CD4-positive, alpha-beta memory T cell (primary cell): Measurements from ENCODE around the gene ARL2. TPM values are rescaled to one million over a fixed set of nuclear protein-coding genes. Genes with fewer than 3 reads are reported as not detected.

Source experiments
- CTCF ChIA-PET: fragments of 350-600 bp; sonication (Branson Sonifier 250); formaldehyde crosslinking; loops from one replicate; lab custom pipeline; 2021; ENCODE audit warnings: inconsistent platforms; ENCODE audit not compliant: partially characterized antibody; lab: Charles Lee
- POLR2A ChIA-PET: fragments of 350-600 bp; sonication (Branson Sonifier 250); formaldehyde crosslinking; loops from one replicate; lab custom pipeline; 2021; ENCODE audit not compliant: partially characterized antibody; lab: Charles Lee
- DNase-seq, 5 donors: peaks; one replicate each; pipeline versions ENCODE4 v3.0.0 to v3.0.0-alpha.2; 2020 to 2022; ENCODE audit warnings: mixed read lengths in 1 of 5
- H3K27ac ChIP-seq: one replicate; pipeline ENCODE4 v1.7.0; 2013; ENCODE audit warnings: low read depth, low read length
- H3K27me3 ChIP-seq: 2 replicates; pipeline ENCODE4 v1.7.0; 2013; ENCODE audit warnings: mild to moderate bottlenecking, low read length, moderate library complexity; ENCODE audit not compliant: insufficient read depth
- H3K36me3 ChIP-seq: 2 replicates; pipeline ENCODE4 v1.7.0; 2013; ENCODE audit warnings: mild to moderate bottlenecking, low read length, moderate library complexity; ENCODE audit not compliant: insufficient read depth
- H3K4me1 ChIP-seq: 2 replicates; pipeline ENCODE4 v1.7.0; 2013; ENCODE audit warnings: mild to moderate bottlenecking, low read length, moderate library complexity; ENCODE audit not compliant: insufficient read depth
- H3K4me3 ChIP-seq, 2 donors: one replicate each; pipeline ENCODE4 v1.7.0; 2013; ENCODE audit warnings: low read length in 2 of 2, mild to moderate bottlenecking in 1 of 2
- H3K9me3 ChIP-seq, 2 donors: one replicate each; pipeline ENCODE4 v1.7.0; 2013; ENCODE audit warnings: low read length in 2 of 2, control low read depth in 1 of 2; ENCODE audit not compliant: control insufficient read depth in 1 of 2
- H3K27ac Mint-ChIP-seq, 7 donors: one replicate each; pipeline ENCODE4 v1.8.0; 2020 to 2021; ENCODE audit warnings: mixed read lengths in 7 of 7, mild to moderate bottlenecking in 6 of 7, inconsistent platforms in 3 of 7, moderate library complexity in 3 of 7
- H3K27me3 Mint-ChIP-seq, 2 donors: one replicate each; pipeline ENCODE4 v1.8.0; 2020 to 2021; ENCODE audit warnings: mixed read lengths in 2 of 2
- H3K36me3 Mint-ChIP-seq, 2 donors: one replicate each; pipeline ENCODE4 v1.8.0; 2020 to 2021; ENCODE audit warnings: mixed read lengths in 2 of 2, inconsistent platforms in 1 of 2, mild to moderate bottlenecking in 1 of 2
- H3K4me1 Mint-ChIP-seq, 4 donors: one replicate each; pipeline ENCODE4 v1.8.0; 2020 to 2021; ENCODE audit warnings: mixed read lengths in 4 of 4, mild to moderate bottlenecking in 1 of 4
- H3K4me3 Mint-ChIP-seq, 8 donors: one replicate each; pipeline ENCODE4 v1.8.0; 2020 to 2021; ENCODE audit warnings: mixed read lengths in 8 of 8, mild to moderate bottlenecking in 7 of 8, moderate library complexity in 6 of 8, inconsistent platforms in 3 of 8
- H3K9me3 Mint-ChIP-seq, 8 donors: one replicate each; pipeline ENCODE4 v1.8.0; 2020 to 2021; ENCODE audit warnings: mixed read lengths in 8 of 8, mild to moderate bottlenecking in 5 of 8, inconsistent platforms in 3 of 8, moderate library complexity in 1 of 8
- intact Hi-C: fragments of 100-400 bp; cut with micrococcal nuclease; formaldehyde crosslinking; loops from one replicate; pipeline ENCODE4 v1.15.1; 2023
- polyA plus RNA-seq, 2 donors: library from polyadenylated mRNA; unstranded; fragments of 300-500 nt; fragmentation: Illumina TruSeq; gene quantifications; one replicate each; pipeline ENCODE4 v1.2.3, GENCODE V29; 2021
- total RNA-seq, 2 experiments: library from RNA; stranded (reverse); gene quantifications; one replicate each; pipeline ENCODE4 v1.2.3, GENCODE V29; 2021

The ARL2 gene
- total and polyA plus RNA-seq, 4 experiments from 2014 or later, result 30.6 to 114 (median 57.9) TPM

GRCh38 chr11:64996710-64997380 is 17.1 kb upstream of the ARL2 start, which contains the start of gene BATF2:
BATF2 (minus strand) TSS chr11:64996971; CDS start chr11:64996914, 57 bp downstream.
- Histone ChIP-seq H3K27ac (no peak within 1 kb of the TSS), H3K4me1 (peaks cover 16% of the 10 kb centered on the region), H3K9me3 (no peaks in the 10 kb centered on the region), H3K4me3 (no peak within 1 kb of the TSS), H3K36me3 (no peaks in the 10 kb centered on the region), H3K27me3 (no peaks in the 10 kb centered on the region)
- no peak for DNase-seq
- H3K4me1 Mint-ChIP-seq, result peaks cover 7 to 16% (median 10%) of the 10 kb centered on the region in 4 donors
- CTCF ChIA-PET, result interaction anchor here (0.7 to 1.7 kb wide), 4 partner anchors 16 to 148 kb away, joined by 3 to 7 read pairs (median 5); partner anchors contain the start of gene ARL2
- POLR2A ChIA-PET, result no interaction called here
- no peaks in the 10 kb centered on the region for H3K36me3 Mint-ChIP-seq
- H3K9me3 Mint-ChIP-seq, result no peaks in the 10 kb centered on the region
- H3K27me3 Mint-ChIP-seq, result peaks cover 0 to 1% of the 10 kb centered on the region in 2 donors
- intact Hi-C loops, result no loop called here
- H3K27ac Mint-ChIP-seq, result no peak within 1 kb of the TSS
- no peak within 1 kb of the TSS for H3K4me3 Mint-ChIP-seq

DNA sequence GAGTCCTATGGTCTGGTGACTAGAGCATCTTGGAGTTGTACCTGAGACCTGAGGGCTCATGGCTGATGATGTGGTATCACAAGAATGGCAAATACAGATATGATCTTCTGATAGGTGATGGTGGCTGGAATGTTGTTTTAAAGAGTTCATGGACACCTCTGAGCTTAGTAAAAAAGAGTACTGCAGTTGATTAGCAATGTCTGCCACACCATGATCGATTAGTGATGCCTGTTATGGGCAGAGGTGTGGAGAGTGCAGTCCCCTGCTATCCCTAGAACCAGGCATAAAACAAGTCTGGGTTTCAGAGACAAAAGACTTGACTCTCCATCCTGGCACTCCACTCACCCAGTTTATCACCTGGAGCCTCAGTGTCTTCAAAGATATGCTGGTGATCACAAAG is 15.8 kb upstream of the ARL2 start:
- H3K27ac Mint-ChIP-seq, result peak overlapping the region in 4 of 7 donors; percentile 7 to 85 (median 29)
- Histone ChIP-seq H3K9me3 (no peaks in the 10 kb centered on the region), H3K4me3 (no peak overlapping the region), H3K27me3 (no peaks in the 10 kb centered on the region), H3K36me3 (no peaks in the 10 kb centered on the region), H3K4me1 (peaks cover 16% of the 10 kb centered on the region), H3K27ac (no peak overlapping the region)
- no peaks in the 10 kb centered on the region for H3K9me3 Mint-ChIP-seq
- no peak for DNase-seq
- peaks cover 7 to 16% (median 10%) of the 10 kb centered on the region in 4 donors for H3K4me1 Mint-ChIP-seq
- peak overlapping the region in 2 of 8 donors; percentile 1 to 53 for H3K4me3 Mint-ChIP-seq
- H3K36me3 Mint-ChIP-seq, result no peaks in the 10 kb centered on the region
- ChIA-PET CTCF (interaction anchor here (0.7 to 1.7 kb wide), 2 partner anchors 14 to 29 kb away, joined by 3 to 7 read pairs; partner anchors contain the start of gene SNX15), POLR2A (no interaction called here)
- intact Hi-C loops, result no loop called here
- peaks cover 0 to 1% of the 10 kb centered on the region in 2 donors for H3K27me3 Mint-ChIP-seq

- no peaks in the 10 kb centered on the region for H3K36me3 Mint-ChIP-seq
- peak overlapping the region in 3 of 8 donors; percentile 9 to 57 (median 53) for H3K4me3 Mint-ChIP-seq
- H3K9me3 Mint-ChIP-seq, result no peaks in the 10 kb centered on the region
- peaks cover 7 to 16% (median 10%) of the 10 kb centered on the region in 4 donors for H3K4me1 Mint-ChIP-seq
- CTCF ChIA-PET, result interaction anchor here (0.7 to 1.7 kb wide), 2 partner anchors 14 to 28 kb away, joined by 3 to 7 read pairs; partner anchors contain the start of gene SNX15
- POLR2A ChIA-PET, result no interaction called here
- H3K27ac Mint-ChIP-seq, result peak overlapping the region; percentile 11 to 85 (median 47)
- peaks cover 0 to 1% of the 10 kb centered on the region in 2 donors for H3K27me3 Mint-ChIP-seq
- no peak overlapping the region for H3K4me3 ChIP-seq
- H3K27ac ChIP-seq, result peak overlapping the region; percentile 21
- intact Hi-C loops, result no loop called here
- peaks cover 16% of the 10 kb centered on the region for H3K4me1 ChIP-seq
- DNase-seq, result no peak
- H3K9me3 ChIP-seq, result no peaks in the 10 kb centered on the region
- H3K36me3 ChIP-seq, result no peaks in the 10 kb centered on the region
- H3K27me3 ChIP-seq, result no peaks in the 10 kb centered on the region
Measured at GRCh38 chr11:64998690-64999431, 15.1 kb upstream of the ARL2 start.

DNA sequence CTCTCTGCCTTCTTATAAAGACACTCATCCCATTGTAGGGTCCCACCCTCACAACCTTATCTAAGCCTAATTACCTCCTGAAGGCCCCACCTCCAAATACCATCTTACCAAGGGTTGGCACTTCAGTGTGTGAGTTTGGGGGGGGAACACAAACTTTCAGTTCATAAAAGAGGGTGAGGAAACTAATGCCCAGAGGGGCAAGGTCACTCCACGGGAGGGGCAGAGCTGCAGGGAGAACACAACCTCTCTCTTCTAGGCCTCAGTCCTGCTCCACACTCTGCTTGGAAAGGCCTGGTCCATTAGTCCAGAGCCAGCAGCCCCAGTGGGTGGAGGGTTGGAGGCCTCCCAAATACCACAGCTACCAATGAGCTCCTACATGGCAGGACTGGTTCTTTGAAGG is 14.5 kb upstream of the ARL2 start:
- CTCF ChIA-PET, result interaction anchor here (1.6 kb wide), 1 partner anchor 13 kb away, joined by 6 read pairs; no protein-coding TSS in a partner anchor
- no peak overlapping the region for H3K27ac Mint-ChIP-seq

GRCh38 chr11:65002706-65003105 is 11.3 kb upstream of the ARL2 start:
- Mint-ChIP-seq H3K4me1 (peaks cover 7 to 16% (median 10%) of the 10 kb centered on the region in 4 donors), H3K27me3 (no peaks in the 10 kb centered on the region), H3K27ac (no peak overlapping the region), H3K9me3 (no peaks in the 10 kb centered on the region), H3K4me3 (no peak overlapping the region), H3K36me3 (no peaks in the 10 kb centered on the region)
- Histone ChIP-seq H3K4me3 (no peak overlapping the region), H3K36me3 (no peaks in the 10 kb centered on the region), H3K27me3 (no peaks in the 10 kb centered on the region), H3K4me1 (peaks cover 11% of the 10 kb centered on the region), H3K27ac (no peak overlapping the region), H3K9me3 (no peaks in the 10 kb centered on the region)
- CTCF ChIA-PET, result interaction anchor here (1.5 kb wide), 1 partner anchor 11 kb away, joined by 3 read pairs; the partner anchor contains the start of gene ARL2
- DNase-seq, result no peak
- intact Hi-C loops, result no loop called here
- POLR2A ChIA-PET, result interaction anchor here (0.9 kb wide), 1 partner anchor 49 kb away, joined by 3 read pairs; no protein-coding TSS in a partner anchor

More for the DNA sequence above, 14.5 kb upstream of the ARL2 start:
- H3K9me3 ChIP-seq, result no peaks in the 10 kb centered on the region
- no peak for DNase-seq
- peaks cover 0 to 1% of the 10 kb centered on the region in 2 donors for H3K27me3 Mint-ChIP-seq
- no peaks in the 10 kb centered on the region for H3K9me3 Mint-ChIP-seq
- POLR2A ChIA-PET, result interaction anchor here (0.6 kb wide), 1 partner anchor 442 kb away, joined by 3 read pairs; no protein-coding TSS in a partner anchor
- H3K36me3 Mint-ChIP-seq, result no peaks in the 10 kb centered on the region
- H3K27ac ChIP-seq, result no peak overlapping the region
- H3K27me3 ChIP-seq, result no peaks in the 10 kb centered on the region
- no peak overlapping the region for H3K4me3 ChIP-seq
- intact Hi-C loops, result no loop called here
- no peak overlapping the region for H3K4me3 Mint-ChIP-seq
- H3K4me1 Mint-ChIP-seq, result peaks cover 7 to 16% (median 10%) of the 10 kb centered on the region in 4 donors
- peaks cover 16% of the 10 kb centered on the region for H3K4me1 ChIP-seq
- no peaks in the 10 kb centered on the region for H3K36me3 ChIP-seq

DNA sequence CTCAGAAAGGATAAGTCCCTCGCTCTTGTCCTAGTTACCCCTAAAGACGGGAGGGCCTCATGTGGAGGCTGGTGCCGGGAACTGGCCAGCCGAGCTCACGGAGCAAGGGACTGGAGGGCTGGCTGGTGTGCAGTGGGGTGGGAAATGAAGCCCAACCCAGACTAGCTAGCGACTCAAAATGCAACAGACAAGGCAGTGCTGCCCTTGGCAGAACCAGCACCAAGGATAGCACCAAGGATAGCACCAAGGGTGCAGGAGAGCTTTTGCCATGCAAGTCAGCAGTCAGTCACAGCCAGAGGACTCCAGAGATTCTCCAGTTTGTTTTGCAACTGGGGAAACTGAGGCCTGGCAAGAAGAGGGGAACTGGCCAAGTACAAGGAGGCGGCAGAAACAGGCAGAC is 10.7 kb upstream of the ARL2 start:
- Mint-ChIP-seq H3K9me3 (no peaks in the 10 kb centered on the region), H3K4me3 (no peak overlapping the region), H3K36me3 (no peaks in the 10 kb centered on the region), H3K27me3 (no peaks in the 10 kb centered on the region), H3K4me1 (peaks cover 4 to 12% (median 6%) of the 10 kb centered on the region in 4 donors), H3K27ac (no peak overlapping the region)
- DNase-seq, result no peak
- no peaks in the 10 kb centered on the region for H3K9me3 ChIP-seq
- CTCF ChIA-PET, result interaction anchor here (1.5 kb wide), 1 partner anchor 11 kb away, joined by 3 read pairs; the partner anchor contains the start of gene ARL2
- no peaks in the 10 kb centered on the region for H3K27me3 ChIP-seq
- H3K4me3 ChIP-seq, result no peak overlapping the region
- peaks cover 11% of the 10 kb centered on the region for H3K4me1 ChIP-seq
- POLR2A ChIA-PET, result interaction anchor here (0.9 kb wide), 1 partner anchor 49 kb away, joined by 3 read pairs; no protein-coding TSS in a partner anchor
- H3K36me3 ChIP-seq, result no peaks in the 10 kb centered on the region
- intact Hi-C loops, result no loop called here
- H3K27ac ChIP-seq, result no peak overlapping the region
